K562 (cell line): Measurements from ENCODE around the gene FBXO46. TPM values are rescaled to one million over a fixed set of nuclear protein-coding genes. Genes with fewer than 3 reads are reported as not detected.

ENCODE experiments used
- ATF4 ChIP-seq: fragments of 450-650 bp; formaldehyde crosslinking; IDR thresholded peaks from 2 replicates; pipeline ENCODE4 v1.4.0; 2022; ENCODE audit warnings: mild to moderate bottlenecking, moderate library complexity
- CLOCK ChIP-seq: fragments of 250-450 bp; sonication (Bioruptor Pico); IDR thresholded peaks from 2 replicates; pipeline ENCODE4 v1.4.0; 2020; ENCODE audit warnings: mild to moderate bottlenecking, moderate library complexity, borderline replicate concordance
- HBP1 ChIP-seq: fragments of 450-650 bp; formaldehyde crosslinking; IDR thresholded peaks from 2 replicates; pipeline ENCODE4 v1.4.0; 2022; ENCODE audit warnings: missing genetic modification characterization
- NR0B1 ChIP-seq: fragments of 450-650 bp; IDR thresholded peaks from one replicate; pipeline ENCODE4 v1.6.1; 2018; ENCODE audit warnings: mild to moderate bottlenecking, moderate library complexity; ENCODE audit not compliant: partially characterized antibody
- NR2C1 ChIP-seq, 2 experiments: fragments of 450-650 bp; IDR thresholded peaks; 2 replicates each; pipeline ENCODE4 v1.6.1; 2017; ENCODE audit warnings: mild to moderate bottlenecking in 2 of 2, antibody characterized with exemption in 1 of 2, inconsistent platforms in 1 of 2, missing compliant biosample characterization in 1 of 2, missing genetic modification characterization in 1 of 2
- POLR2G ChIP-seq: fragments of 200-400 bp; formaldehyde crosslinking; IDR thresholded peaks from 2 replicates; pipeline ENCODE4 v1.6.1; 2017; ENCODE audit warnings: low read depth, mild to moderate bottlenecking, antibody characterized with exemption, low read length, moderate library complexity
- SAFB ChIP-seq: fragments of 200-400 bp; formaldehyde crosslinking; IDR thresholded peaks from 2 replicates; pipeline ENCODE4 v1.6.1; 2017; ENCODE audit warnings: low read depth, low read length, borderline replicate concordance
- TCF7 ChIP-seq: sonication (generic); IDR thresholded peaks from 2 replicates; pipeline ENCODE4 v1.6.1; 2016; ENCODE audit warnings: antibody characterized with exemption, borderline replicate concordance
- THAP7 ChIP-seq: fragments of 250-450 bp; sonication (Bioruptor Pico); IDR thresholded peaks from 2 replicates; pipeline ENCODE4 v1.5.0; 2021
- U2AF2 ChIP-seq: fragments of 200-400 bp; formaldehyde crosslinking; optimal IDR thresholded peaks from 2 replicates; pipeline ENCODE3; 2017; ENCODE audit warnings: low read depth, mild to moderate bottlenecking, low read length
- YY1 ChIP-seq, 3 experiments: IDR thresholded peaks; 2 replicates each; pipeline ENCODE4 v1.6.1; 2011; ENCODE audit warnings: low read length in 2 of 3, mild to moderate bottlenecking in 2 of 3, moderate library complexity in 2 of 3, borderline replicate concordance in 1 of 3, control low read depth in 1 of 3, low read depth in 1 of 3; ENCODE audit not compliant: insufficient read depth in 3 of 3, insufficient replicate concordance in 2 of 3, control insufficient read depth in 1 of 3, insufficient read length in 1 of 3; ENCODE audit errors: extremely low read depth in 1 of 3
- ZBTB33 ChIP-seq: sonication (generic); formaldehyde crosslinking; IDR thresholded peaks from 2 replicates; pipeline ENCODE4 v1.8.1; 2023; ENCODE audit warnings: mild to moderate bottlenecking, missing genetic modification reagents
- ZFP1 ChIP-seq: fragments of 450-650 bp; formaldehyde crosslinking; IDR thresholded peaks from 2 replicates; pipeline ENCODE4 v1.4.0; 2020; ENCODE audit warnings: mild to moderate bottlenecking, mixed read lengths
- ZNF311 ChIP-seq: fragments of 250-450 bp; sonication (Bioruptor Pico); IDR thresholded peaks from 2 replicates; pipeline ENCODE4 v1.4.0; 2020; ENCODE audit warnings: mild to moderate bottlenecking, moderate library complexity
- ZNF324 ChIP-seq: fragments of 250-450 bp; sonication (Bioruptor Pico); IDR thresholded peaks from 2 replicates; pipeline ENCODE4 v1.4.0; 2020; ENCODE audit warnings: mild to moderate bottlenecking
- ZNF57 ChIP-seq: fragments of 450-650 bp; formaldehyde crosslinking; IDR thresholded peaks from 2 replicates; pipeline ENCODE4 v1.4.0; 2020; ENCODE audit warnings: mild to moderate bottlenecking, moderate library complexity
- polyA plus RNA-seq, 8 experiments: library from polyadenylated mRNA; depleted of rRNA in 4 of 8; stranded (reverse) in 5 of 8; unstranded in 3 of 8; fragments of >200 nt; fragmentation: Nextera tagmentation in 2 of 8; fragmentation: Illumina TruSeq in 1 of 8; extraction: Ambion mirVana in 2 of 8; extraction: Trizol in 1 of 8; gene quantifications; 2 replicates each; pipeline versions ENCODE4 v1.2.1 to v1.2.3, GENCODE V29; 2011 to 2014; ENCODE audit warnings: inconsistent platforms in 1 of 8, missing spikeins in 1 of 8
- total RNA-seq, 7 experiments: library from RNA; depleted of rRNA in 6 of 7; stranded (reverse); fragments of >200 nt in 6 of 7; fragmentation: Illumina TruSeq in 2 of 7; extraction: Trizol in 2 of 7; gene quantifications; 2 replicates each; pipeline versions ENCODE4 v1.2.1 to v1.2.3, GENCODE V29; 2011 to 2021; ENCODE audit warnings: low replicate concordance in 1 of 7

The FBXO46 gene
- total and polyA plus RNA-seq, 9 of the 15 experiments (the other 6 are each of a cell fraction or from before 2014, with no cell fraction given): 1.5 to 36.1 (median 7.3) TPM

- TF ChIP-seq NR0B1 (no peak), ZNF311 (no peak), CLOCK (CRISPR knock-in tag) (no peak), U2AF2 (no peak), HBP1 (CRISPR knock-in tag) (no peak), NR2C1 (IDR thresholded peaks at IDR 0.05) (peak; percentile 68), NR2C1 (tag; IDR thresholded peaks at IDR 0.05) (peak; percentile 79), ZFP1 (CRISPR knock-in tag) (no peak), ATF4 (CRISPR knock-in tag) (no peak), SAFB (no peak), YY1 (IDR thresholded peaks at IDR 0.05; ENCODE audit: borderline replicate concordance in 1 of 3, control insufficient read depth in 1 of 3, extremely low read depth in 1 of 3, insufficient read depth in 3 of 3, insufficient read length in 1 of 3, insufficient replicate concordance in 2 of 3, low read depth in 1 of 3, low read length in 2 of 3) (peak in 1 of 3 experiments; percentile 87), POLR2G (peak; percentile 59), ZNF324 (CRISPR knock-in tag) (no peak), ZBTB33 (no peak), TCF7 (no peak), ZNF57 (CRISPR knock-in tag) (no peak), THAP7 (no peak)
Observed at GRCh38 chr19:45739498-45740439, 9.1 kb upstream of the FBXO46 start (continued).
